ENCODE measurements around the gene UBE3C. TPM values are rescaled to one million over a fixed set of nuclear protein-coding genes. Genes with fewer than 3 reads are reported as not detected.

Gene UBE3C
- total RNA-seq, 4 donors from 2014 or later: 62.6 to 91.8 (median 73.7) TPM

- TF ChIP-seq CTCF (IDR thresholded peaks at IDR 0.05; ENCODE audit: low read depth): no peak
Measured at GRCh38 chr7:157188091-157188665, 49.5 kb downstream of the UBE3C start.

DNA sequence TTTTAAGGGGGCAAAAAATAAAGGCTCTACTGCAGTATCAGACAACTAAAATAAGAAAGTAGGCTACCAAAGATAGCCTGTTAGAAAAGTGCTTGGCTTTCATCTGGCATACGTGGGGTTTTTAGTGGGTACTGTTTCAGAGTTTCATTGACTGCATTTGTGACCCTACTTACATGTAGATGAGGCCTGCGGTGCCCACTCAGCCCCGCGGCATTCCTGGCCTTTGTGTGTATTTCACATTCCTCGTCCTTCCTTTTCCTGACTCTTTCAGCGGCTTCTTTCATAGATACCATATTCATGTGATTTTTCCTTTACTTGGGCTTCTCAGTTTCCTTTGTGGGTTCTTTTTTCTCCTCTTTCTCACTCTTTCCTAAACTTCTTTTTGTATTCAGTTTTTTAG, 50.7 kb downstream of the UBE3C start:
- TF ChIP-seq CTCF (IDR thresholded peaks at IDR 0.05; ENCODE audit: low read depth): no peak

DNA sequence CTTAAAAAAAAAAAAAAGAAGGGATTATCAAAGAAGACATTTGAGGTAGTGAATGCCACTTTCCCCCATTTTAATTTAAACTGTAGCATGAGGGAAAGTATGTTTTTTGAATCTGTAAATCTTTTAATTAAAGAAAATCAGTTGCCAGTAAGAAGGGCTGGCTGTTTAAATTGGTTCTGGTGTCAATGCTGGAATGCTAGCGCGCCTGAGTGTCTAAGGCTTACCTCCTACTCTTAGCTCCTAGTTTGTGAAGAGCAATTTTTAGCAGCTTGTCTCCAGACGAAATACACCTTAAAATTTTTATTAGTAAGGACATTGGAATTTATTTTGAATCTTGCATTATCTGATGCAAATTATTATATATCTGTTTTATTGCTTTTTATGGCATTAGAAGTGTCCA, 54.1 kb downstream of the UBE3C start:
- TF ChIP-seq CTCF (IDR thresholded peaks at IDR 0.05; ENCODE audit: low read depth): no peak

DNA sequence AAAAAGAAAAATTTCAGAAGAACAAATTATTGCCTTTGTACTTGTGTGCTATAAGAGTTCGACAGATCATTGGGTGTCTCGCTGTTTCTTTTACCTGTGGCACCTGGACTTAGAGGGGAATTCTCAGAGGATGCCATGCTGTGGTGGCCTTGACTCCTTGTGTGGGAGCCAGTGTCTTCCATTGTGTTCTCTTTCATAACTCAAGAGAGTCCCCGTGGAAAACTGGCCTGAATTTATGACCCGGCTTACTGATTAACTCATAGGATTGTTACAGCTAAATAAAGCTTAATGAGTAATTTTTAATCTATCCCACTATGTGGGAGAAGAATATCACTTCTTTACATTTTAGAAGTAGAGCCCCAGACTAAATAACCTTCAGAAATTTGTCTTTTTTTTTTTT, 54.5 kb downstream of the UBE3C start:
- TF ChIP-seq CTCF (IDR thresholded peaks at IDR 0.05; ENCODE audit: low read depth): no peak

GRCh38 chr7:157194948-157195347, 56.2 kb downstream of the UBE3C start:
- TF ChIP-seq CTCF (IDR thresholded peaks at IDR 0.05; ENCODE audit: low read depth): no peak

DNA sequence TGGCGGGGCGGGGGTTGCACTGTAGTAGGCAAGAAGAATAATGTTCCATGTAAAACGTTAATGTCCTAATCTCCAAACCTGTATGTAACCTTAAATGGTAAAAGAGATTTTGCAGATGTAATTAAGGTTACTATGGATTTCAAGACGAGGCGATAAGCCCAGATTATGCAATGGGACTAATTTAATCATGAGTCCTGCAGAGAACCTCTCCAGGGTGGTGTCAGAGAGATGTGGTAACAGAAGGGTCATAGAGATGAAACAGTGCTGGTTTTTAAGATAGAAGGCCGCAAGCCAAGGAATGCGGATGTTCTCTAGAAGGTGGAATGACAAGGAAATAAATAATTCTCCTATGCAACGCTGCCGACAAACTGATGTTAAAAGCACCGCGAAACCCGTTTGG, 57.1 kb downstream of the UBE3C start:
- no peak for TF ChIP-seq CTCF (IDR thresholded peaks at IDR 0.05; ENCODE audit: low read depth)

DNA sequence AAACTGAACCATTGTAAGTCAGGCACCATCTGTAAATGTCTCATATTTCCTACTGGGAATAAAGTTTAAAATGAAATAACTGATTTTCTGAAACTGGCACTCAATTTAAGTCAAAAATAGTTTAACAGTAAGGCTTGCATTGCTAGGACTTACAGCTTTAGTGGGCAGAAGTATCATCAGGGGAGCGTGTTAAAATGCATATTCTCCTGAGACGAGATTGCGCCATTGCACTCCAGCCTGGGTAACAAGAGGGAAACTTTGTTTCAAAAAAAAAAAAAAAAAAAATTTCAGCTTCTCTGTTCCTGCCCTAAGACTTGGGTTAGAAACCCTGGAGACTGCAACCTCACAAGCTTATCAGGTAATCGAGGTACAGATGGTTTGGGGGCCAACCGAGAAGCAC, 65.4 kb downstream of the UBE3C start:
- TF ChIP-seq CTCF (IDR thresholded peaks at IDR 0.05; ENCODE audit: low read depth): no peak
